Motor neuron (in vitro differentiated cells): ENCODE results near the gene GDPD5. TPM values are rescaled to one million over a fixed set of nuclear protein-coding genes. Genes with fewer than 3 reads are reported as not detected.

ENCODE experiments used
- ATAC-seq, 8 experiments: fragments of 200-7000 bp; cut with Tn5 transposase; replicated peaks in 6 of 8; 2 replicates each; pipeline ENCODE4 v1.8.0; 2021; ENCODE audit warnings: mild to moderate bottlenecking in 8 of 8, moderate library complexity in 8 of 8
- H3K27ac ChIP-seq, 2 donors: fragments of 250-450 bp; sonication (Bioruptor Pico); 2 replicates each; pipeline ENCODE4 v1.9.0; 2021; ENCODE audit warnings: antibody characterized with exemption in 2 of 2, mild to moderate bottlenecking in 2 of 2, moderate library complexity in 1 of 2
- H3K4me1 ChIP-seq, 2 donors: fragments of 250-450 bp; sonication (Bioruptor Pico); replicated peaks in 1 of 2; 2 replicates each; pipeline ENCODE4 v1.6.1; 2021; ENCODE audit warnings: antibody characterized with exemption in 2 of 2, mild to moderate bottlenecking in 2 of 2, moderate library complexity in 1 of 2
- H3K4me3 ChIP-seq, 5 donors: fragments of 250-450 bp; sonication (Bioruptor Pico); 2 replicates each; pipeline ENCODE4 v1.9.0; 2021; ENCODE audit warnings: antibody characterized with exemption in 5 of 5, mild to moderate bottlenecking in 5 of 5, moderate library complexity in 4 of 5
- WGBS, 10 experiments: fragments of 450-650 bp; shearing (Covaris generic); methylation state at CpG; one replicate each; pipeline ENCODE4 v1.0.0; 2022; 5-methylcytosine and 5-hydroxymethylcytosine counted together
- in situ Hi-C, 9 experiments: fragments of 400-800 bp; cut with MboI; loops; one replicate each; pipeline ENCODE4 v1.15.0; 2021; ENCODE audit warnings: low sequenced_read_pairs in 9 of 9, low pct_unique_long_range_greater_than_20kb in 2 of 9; ENCODE audit not compliant: unreplicated experiment in 9 of 9
- total RNA-seq, 8 experiments: library from RNA; unstranded; fragments of 300-600 nt; gene quantifications; 2 replicates each; pipeline versions ENCODE4 v1.2.3 to v1.2.4, GENCODE V29; 2022

Gene GDPD5
- total RNA-seq, 8 experiments from 2014 or later = 3.2 to 28.2 (median 16.1) TPM

- in situ Hi-C loops = no loop called here
- Histone ChIP-seq H3K27ac (no peak overlapping the region), H3K4me3 (no peak overlapping the region), H3K4me1 (peaks cover 2 to 6% of the 10 kb centered on the region in 2 donors)
- 76 to 97% (median 83%) methylated on average over 2 to 10 of the region's 14 CpGs; no CpG with 5 or more reads in 4 of the 10 experiments for WGBS, 10 experiments
- ATAC-seq = no peak
Observed at GRCh38 chr11:75482931-75483469, 42.7 kb downstream of the GDPD5 start.

GRCh38 chr11:75481922-75482606 is 43.7 kb downstream of the GDPD5 start:
- no peak overlapping the region for H3K4me3 ChIP-seq
- in situ Hi-C loops = no loop called here
- no peak overlapping the region for H3K27ac ChIP-seq
- ATAC-seq = no peak
- H3K4me1 ChIP-seq = peaks cover 2 to 7% of the 10 kb centered on the region in 2 donors
- 30 to 86% (median 63%) methylated on average over 1 to 7 of the region's 12 CpGs; no CpG with 5 or more reads in 4 of the 10 experiments for WGBS, 10 experiments

GRCh38 chr11:75481223-75481921 is 44.4 kb downstream of the GDPD5 start:
- WGBS, 10 experiments = 70 to 92% (median 89%) methylated on average over 1 to 2 of the region's 9 CpGs; no CpG with 5 or more reads in 6 of the 10 experiments
- in situ Hi-C loops = no loop called here
- H3K4me3 ChIP-seq = no peak overlapping the region
- peak in 5 of 8 experiments; percentile 24 to 74 (median 57) for ATAC-seq
- H3K27ac ChIP-seq = no peak overlapping the region
- peaks cover 7 to 14% of the 10 kb centered on the region in 2 donors for H3K4me1 ChIP-seq

DNA sequence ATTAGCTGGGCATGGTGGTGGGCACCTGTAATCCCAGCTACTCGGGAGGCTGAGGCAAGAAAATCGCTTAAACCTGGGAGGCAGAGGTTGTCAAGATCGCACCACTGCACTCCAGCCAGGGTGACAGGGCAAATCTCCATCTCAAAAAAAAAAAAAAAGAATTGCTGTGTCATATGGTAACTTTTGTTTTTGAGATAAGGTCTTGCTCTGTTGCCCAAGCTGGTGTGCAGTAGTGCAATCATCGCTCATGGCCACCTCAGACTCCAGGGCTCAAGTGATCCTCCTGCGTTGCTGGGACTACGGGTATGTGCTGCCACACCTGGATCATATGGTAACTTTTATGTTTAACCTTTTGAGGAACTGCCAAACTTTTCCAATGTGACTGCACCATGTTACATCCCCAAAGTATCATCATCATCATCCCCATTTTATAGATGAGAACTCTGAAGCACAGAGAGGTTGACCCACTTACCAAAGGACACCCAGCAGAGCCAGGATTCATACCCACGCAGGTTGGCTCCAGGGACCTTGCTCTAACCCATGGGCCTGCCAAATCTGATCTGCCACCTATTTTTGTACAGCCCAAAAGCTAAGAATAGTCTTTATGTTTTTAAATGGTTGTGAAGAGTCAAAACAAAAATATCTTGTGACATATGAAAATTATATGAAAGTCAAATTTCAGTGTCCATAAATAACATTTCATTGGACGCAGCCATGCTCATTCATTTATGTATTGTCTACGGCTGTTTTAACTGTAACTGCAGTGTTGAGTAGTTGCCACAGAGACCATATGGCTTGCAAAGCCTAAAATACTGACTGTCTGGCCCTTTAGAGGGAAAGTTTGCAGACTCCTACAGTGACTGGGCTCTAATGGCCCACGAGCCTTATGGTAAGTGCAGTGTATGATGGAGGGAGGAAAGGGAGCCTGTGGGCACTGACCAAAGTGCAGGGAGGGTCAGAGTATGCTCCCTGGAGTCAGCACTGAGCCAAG is 45.3 kb downstream of the GDPD5 start:
- peak in 3 of 8 experiments; percentile 27 to 47 (median 37) for ATAC-seq
- no peak overlapping the region for H3K4me3 ChIP-seq
- WGBS, 10 experiments = 78 to 100% (median 86%) methylated on average over 1 to 9 of the region's 10 CpGs; no CpG with 5 or more reads in 2 of the 10 experiments
- peaks cover 12 to 23% of the 10 kb centered on the region in 2 donors for H3K4me1 ChIP-seq
- H3K27ac ChIP-seq = no peak overlapping the region
- in situ Hi-C loops = no loop called here

GRCh38 chr11:75479597-75480145 is 46.1 kb downstream of the GDPD5 start:
- in situ Hi-C loops = no loop called here
- Histone ChIP-seq H3K27ac (no peak overlapping the region), H3K4me1 (peaks cover 16 to 27% of the 10 kb centered on the region in 2 donors), H3K4me3 (no peak overlapping the region)
- ATAC-seq = peak in 2 of 8 experiments; percentile 7 to 8
- 0 to 92% (median 61%) methylated on average over 1 to 4 of the region's 4 CpGs; no CpG with 5 or more reads in 2 of the 10 experiments for WGBS, 10 experiments

DNA sequence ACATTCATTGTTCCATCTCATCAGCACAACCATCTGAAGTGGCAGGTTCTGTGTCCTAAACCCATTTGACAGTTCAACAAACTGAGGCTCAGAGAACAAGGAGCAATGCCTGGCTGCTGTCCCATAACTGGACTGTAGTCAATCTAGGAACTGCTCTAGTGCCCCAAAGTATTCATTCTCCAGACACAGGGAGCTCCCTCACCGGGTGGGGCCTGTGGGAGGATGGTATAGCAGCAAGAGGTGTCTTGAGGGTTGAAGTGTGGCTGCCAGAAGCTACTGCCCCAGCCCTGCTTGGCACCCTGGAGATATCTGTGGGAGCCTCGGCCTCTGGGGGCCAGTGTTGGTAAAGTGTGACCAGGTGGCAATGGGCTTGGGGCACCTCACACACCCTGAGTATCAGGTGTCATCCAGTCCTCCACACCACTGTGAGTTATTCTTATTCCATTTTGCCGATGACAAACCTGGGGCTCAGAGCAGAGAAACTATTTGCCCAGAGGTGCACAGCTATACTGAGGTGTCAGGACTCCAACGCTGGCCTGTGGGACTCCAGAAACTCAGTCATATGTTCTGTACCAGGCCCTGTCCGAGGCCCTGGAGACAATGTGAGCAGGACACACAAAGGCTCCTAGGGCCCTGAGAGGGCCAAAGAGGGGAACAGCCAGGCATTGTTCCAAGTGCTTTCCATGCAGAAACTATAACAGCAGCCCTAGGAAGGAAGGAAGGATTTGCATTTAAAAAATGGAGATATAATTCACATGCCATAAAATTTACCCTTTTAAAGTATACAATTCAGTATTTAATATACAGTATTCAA is 46.8 kb downstream of the GDPD5 start:
- no peak overlapping the region for H3K4me3 ChIP-seq
- peak in 7 of 8 experiments; percentile 31 to 53 (median 40) for ATAC-seq
- 63 to 84% (median 67%) methylated on average over 1 to 3 of the region's 5 CpGs; no CpG with 5 or more reads in 5 of the 10 experiments for WGBS, 10 experiments
- no peak overlapping the region for H3K27ac ChIP-seq
- H3K4me1 ChIP-seq = peaks cover 16 to 27% of the 10 kb centered on the region in 2 donors
- in situ Hi-C loops = no loop called here

- ATAC-seq = no peak
- Histone ChIP-seq H3K4me3 (no peak overlapping the region), H3K4me1 (peaks cover 18 to 27% of the 10 kb centered on the region in 2 donors), H3K27ac (no peak overlapping the region)
- in situ Hi-C loops = no loop called here
- 80 to 94% (median 93%) methylated on average over 1 to 7 of the region's 12 CpGs; no CpG with 5 or more reads in 7 of the 10 experiments for WGBS, 10 experiments
Observed at GRCh38 chr11:75477614-75477935, 48.2 kb downstream of the GDPD5 start.

DNA sequence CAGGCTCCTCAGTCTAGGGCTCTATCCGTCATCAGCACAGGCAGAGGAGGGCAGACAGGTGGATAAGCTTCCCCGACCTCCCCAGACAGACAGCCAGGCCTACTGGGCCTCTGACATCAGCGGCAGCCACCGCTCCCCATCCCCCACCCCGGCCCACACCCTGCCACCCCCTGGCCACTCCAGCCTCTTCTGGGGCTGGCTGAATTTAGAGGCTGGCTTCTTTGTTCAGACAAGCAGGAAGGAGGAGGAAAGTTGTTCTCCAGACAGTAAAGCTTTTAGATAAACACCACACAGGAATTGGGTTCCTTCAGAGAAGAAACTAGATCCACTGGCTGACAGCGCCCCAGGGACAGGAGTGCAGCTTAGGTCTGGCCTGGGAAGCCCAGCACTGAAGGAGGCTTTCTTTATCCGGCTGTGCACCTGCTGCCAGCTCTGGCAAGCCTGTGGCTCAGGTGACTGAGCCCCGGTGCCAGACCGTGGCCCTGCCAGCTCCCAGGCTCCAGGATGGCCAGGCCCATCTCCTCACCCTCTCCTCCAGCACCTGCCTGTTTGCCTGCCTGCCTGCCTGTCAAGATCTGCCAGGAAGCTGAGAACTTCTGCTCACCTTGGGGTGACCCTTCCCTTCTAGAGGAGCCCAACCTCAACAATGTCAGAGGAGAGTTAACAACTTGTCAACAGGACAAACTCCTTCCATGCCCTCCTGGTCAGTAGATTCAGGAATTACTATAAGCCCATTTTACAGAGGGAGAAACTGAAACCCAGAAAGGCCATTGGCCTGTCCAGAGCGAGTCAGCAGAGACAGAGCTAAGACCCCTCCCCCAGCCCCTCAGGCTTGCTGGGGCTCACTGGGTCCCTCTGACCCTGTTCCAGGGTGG is 48.8 kb downstream of the GDPD5 start:
- peak in 1 of 8 experiments; percentile 14 for ATAC-seq
- in situ Hi-C loops = no loop called here
- WGBS, 10 experiments = 50 to 100% (median 82%) methylated on average over 1 to 2 of the region's 10 CpGs; no CpG with 5 or more reads in 4 of the 10 experiments
- Histone ChIP-seq H3K27ac (no peak overlapping the region), H3K4me3 (no peak overlapping the region), H3K4me1 (peaks cover 24 to 28% of the 10 kb centered on the region in 2 donors)

DNA sequence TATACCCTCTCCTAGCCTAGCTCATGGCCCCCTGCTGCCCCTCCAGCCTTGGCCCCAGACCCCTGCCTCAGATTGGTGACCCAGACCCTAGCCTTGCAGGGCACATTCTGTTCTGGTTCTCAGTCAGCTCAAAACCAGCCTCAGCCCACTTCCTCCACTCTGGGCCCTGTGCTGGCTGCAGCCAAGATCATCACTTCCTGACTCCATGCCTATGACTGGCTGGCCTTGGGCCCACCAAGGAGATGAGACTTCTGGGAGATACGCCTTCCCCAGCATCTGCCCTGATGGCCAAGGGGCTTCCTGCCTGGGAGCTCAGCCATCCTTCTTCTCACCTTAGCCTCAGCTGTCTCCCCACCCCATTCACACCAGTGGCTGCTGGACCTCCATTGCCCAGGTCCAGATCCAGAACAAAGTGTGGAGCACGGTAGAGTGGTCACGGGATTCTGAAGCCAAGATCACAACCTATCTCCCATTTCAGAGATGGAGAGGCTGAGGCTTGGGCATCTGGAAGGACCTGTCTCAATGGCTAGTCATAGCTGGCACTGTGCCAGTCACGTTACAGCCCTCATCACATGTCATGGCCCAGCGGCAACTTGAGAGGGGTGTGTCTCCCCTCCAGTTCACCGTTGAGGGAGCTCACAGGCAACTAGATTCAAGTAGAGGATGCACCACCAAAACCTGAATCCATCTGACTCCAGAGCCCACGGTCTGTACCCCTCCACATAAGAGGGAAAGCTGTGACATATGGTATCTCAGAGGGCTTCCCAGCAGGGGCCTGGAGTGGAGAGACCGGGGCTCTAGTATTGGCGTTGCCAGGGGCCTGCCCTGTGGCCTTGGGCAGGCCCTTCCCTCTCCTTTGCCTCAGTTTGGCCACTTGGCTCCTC is 49.7 kb downstream of the GDPD5 start:
- Histone ChIP-seq H3K27ac (peak overlapping the region in 1 of 2 donors; percentile 10), H3K4me1 (peaks cover 33 to 38% of the 10 kb centered on the region in 2 donors), H3K4me3 (no peak overlapping the region)
- WGBS, 10 experiments = 60 to 95% (median 80%) methylated on average over 1 to 5 of the region's 9 CpGs; no CpG with 5 or more reads in 5 of the 10 experiments
- ATAC-seq = peak in 5 of 8 experiments; percentile 17 to 57 (median 33)
- in situ Hi-C loops = no loop called here
